Spinal cord (tissue), 10 donors: Measurements from ENCODE around the gene MZT2B. TPM values are rescaled to one million over a fixed set of nuclear protein-coding genes. Genes with fewer than 3 reads are reported as not detected.
"Not testable (repeated sequence)": the region's sequence is repeated elsewhere in the genome, so short reads cannot be mapped to it uniquely, and the experiment has no call there.

Source experiments
- DNase-seq, 6 donors: peaks; one replicate each; pipeline versions ENCODE4 v3.0.0 to v3.0.0-alpha.2; 2013 to 2015; ENCODE audit warnings: low spot score in 6 of 6, low read depth in 4 of 6
- H3K27ac ChIP-seq: one replicate; pipeline ENCODE4 v1.5.1; 2013; ENCODE audit warnings: low read depth, low read length, control low read depth
- H3K27me3 ChIP-seq: one replicate; pipeline ENCODE4 v1.6.1; 2013; ENCODE audit warnings: low read length; ENCODE audit not compliant: control insufficient read depth, insufficient read depth
- H3K36me3 ChIP-seq: one replicate; pipeline ENCODE4 v1.6.1; 2013; ENCODE audit warnings: low read length; ENCODE audit not compliant: control insufficient read depth, insufficient read depth
- H3K4me1 ChIP-seq: one replicate; pipeline ENCODE4 v1.6.1; 2013; ENCODE audit warnings: low read length; ENCODE audit not compliant: control insufficient read depth, insufficient read depth
- H3K4me3 ChIP-seq: one replicate; pipeline ENCODE4 v1.5.1; 2013; ENCODE audit warnings: low read depth, low read length, control low read depth
- H3K9me3 ChIP-seq: one replicate; pipeline ENCODE4 v1.6.1; 2013; ENCODE audit warnings: low read length; ENCODE audit not compliant: control insufficient read depth, insufficient read depth
- WGBS: methylation state at CpG from one replicate; pipeline ENCODE4 v1.1.5; 2013; ENCODE audit warnings: missing lambda C conversion rate; ENCODE audit not compliant: insufficient coverage; 5-methylcytosine and 5-hydroxymethylcytosine counted together
- polyA plus RNA-seq, 2 donors: library from polyadenylated mRNA; unstranded; fragments of 120-200 nt; gene quantifications; one replicate each; pipeline ENCODE4 v1.2.1, GENCODE V29; 2013; ENCODE audit not compliant: insufficient read length in 2 of 2
- total RNA-seq, 2 donors: library from RNA; depleted of rRNA in 1 of 2; stranded (reverse); fragments of 120-200 nt in 1 of 2; fragments of >200 nt in 1 of 2; gene quantifications; one replicate each; pipeline versions ENCODE4 v1.2.3 to v1.2.4, GENCODE V29; 2013 to 2014
- donor health status: healthy.

Gene MZT2B
- total and polyA plus RNA-seq, 4 donors: 58.7 to 256 (median 246) TPM

- peaks cover 77% of the 10 kb centered on the region for H3K36me3 ChIP-seq
- H3K4me3 ChIP-seq, H3K9me3 ChIP-seq, DNase-seq, H3K4me1 ChIP-seq, H3K27me3 ChIP-seq, H3K27ac ChIP-seq: not testable (repeated sequence)
- no CpG with 5 or more reads among the region's 3 CpGs for WGBS
These were observed 12.9 kb upstream of the MZT2B start for GRCh38 chr2:130169163-130169562.

- H3K27me3 ChIP-seq: no peaks in the 10 kb centered on the region
- no peak overlapping the region for H3K4me3 ChIP-seq
- H3K27ac ChIP-seq: no peak overlapping the region
- DNase-seq: no peak
- 56% methylated on average over 1 of the region's 7 CpGs for WGBS
- no peaks in the 10 kb centered on the region for H3K4me1 ChIP-seq
- H3K36me3 ChIP-seq: peaks cover 72% of the 10 kb centered on the region
- H3K9me3 ChIP-seq: no peaks in the 10 kb centered on the region
These were observed 12.2 kb upstream of the MZT2B start for GRCh38 chr2:130169896-130170295.

GRCh38 chr2:130174866-130175265, 7.2 kb upstream of the MZT2B start:
- WGBS: 96% methylated on average over 4 of the region's 5 CpGs
- H3K27ac ChIP-seq, H3K4me3 ChIP-seq, H3K4me1 ChIP-seq, H3K27me3 ChIP-seq, H3K9me3 ChIP-seq, DNase-seq: not testable (repeated sequence)
- peaks cover 45% of the 10 kb centered on the region for H3K36me3 ChIP-seq

- peak overlapping the region; percentile 82 for H3K4me3 ChIP-seq
- peak overlapping the region; percentile 25 for H3K27ac ChIP-seq
- not testable (repeated sequence) for H3K9me3 ChIP-seq, DNase-seq, H3K27me3 ChIP-seq
- H3K36me3 ChIP-seq: peaks cover 25% of the 10 kb centered on the region
- 28% methylated on average over 33 of the region's 38 CpGs for WGBS
- peaks cover 31% of the 10 kb centered on the region for H3K4me1 ChIP-seq
These were observed 1.4 kb upstream of the MZT2B start for GRCh38 chr2:130180404-130181324.

GRCh38 chr2:130181325-130181879, 660 bp upstream of the MZT2B start, which contains the start of gene SMPD4:
SMPD4 (minus strand) TSS chr2:130181602; CDS start chr2:130176592, 5,010 bp downstream.
- Histone ChIP-seq H3K27ac (peak within 1 kb of the TSS; percentile 91), H3K4me3 (peak within 1 kb of the TSS; percentile 82)
- WGBS: 0% methylated on average over 55 of the region's 55 CpGs

GRCh38 chr2:130182826-130183511, 907 bp downstream of the MZT2B start:
- H3K27me3 ChIP-seq, H3K9me3 ChIP-seq: not testable (repeated sequence)
- peak in 2 of 6 donors; percentile 13 to 23 for DNase-seq
- H3K36me3 ChIP-seq: peaks cover 33% of the 10 kb centered on the region
- WGBS: 34% methylated on average over 18 of the region's 23 CpGs
- H3K4me3 ChIP-seq: peak overlapping the region; percentile 33
- H3K27ac ChIP-seq: peak overlapping the region; percentile 40
- H3K4me1 ChIP-seq: peaks cover 31% of the 10 kb centered on the region

More at GRCh38 chr2:130181325-130181879, 660 bp upstream of the MZT2B start, which contains the start of gene SMPD4:
- DNase-seq: peak; percentile 86 to 100 (median 94)
- Histone ChIP-seq H3K36me3 (peaks cover 30% of the 10 kb centered on the region), H3K27me3 (no peaks in the 10 kb centered on the region), H3K9me3 (no peaks in the 10 kb centered on the region), H3K4me1 (peaks cover 31% of the 10 kb centered on the region)

- Histone ChIP-seq H3K9me3 (no peaks in the 10 kb centered on the region), H3K4me3 (peak overlapping the region; percentile 33), H3K4me1 (peaks cover 31% of the 10 kb centered on the region), H3K27me3 (no peaks in the 10 kb centered on the region), H3K27ac (no peak overlapping the region), H3K36me3 (peaks cover 35% of the 10 kb centered on the region)
- 25% methylated on average over 21 of the region's 26 CpGs for WGBS
- peak in 3 of 6 donors; percentile 29 to 81 (median 63) for DNase-seq
These were observed 1.7 kb downstream of the MZT2B start for GRCh38 chr2:130183512-130184373.

GRCh38 chr2:130185436-130185835, 3.4 kb downstream of the MZT2B start:
- DNase-seq: no peak
- Histone ChIP-seq H3K36me3 (peaks cover 35% of the 10 kb centered on the region), H3K4me1 (peaks cover 25% of the 10 kb centered on the region), H3K27me3 (no peaks in the 10 kb centered on the region), H3K27ac (no peak overlapping the region), H3K9me3 (no peaks in the 10 kb centered on the region), H3K4me3 (no peak overlapping the region)
- WGBS: 100% methylated on average over 2 of the region's 10 CpGs

GRCh38 chr2:130185896-130186295, 3.8 kb downstream of the MZT2B start:
- no peaks in the 10 kb centered on the region for H3K27me3 ChIP-seq
- 82% methylated on average over 3 of the region's 4 CpGs for whole genome bisulfite sequencing
- H3K4me1 ChIP-seq: peaks cover 21% of the 10 kb centered on the region
- DNase-seq: no peak
- no peak overlapping the region for H3K27ac ChIP-seq
- H3K9me3 ChIP-seq: no peaks in the 10 kb centered on the region
- peaks cover 37% of the 10 kb centered on the region for H3K36me3 ChIP-seq
- H3K4me3 ChIP-seq: no peak overlapping the region
